Fibroblast of the conjunctiva (primary cell): Measurements from ENCODE around the gene SAMD5.

Experiments
- DNase-seq: peaks from one replicate; pipeline ENCODE4 v3.0.0-alpha.2; 2010; ENCODE audit warnings: low read depth

SAMD5 gene

DNA sequence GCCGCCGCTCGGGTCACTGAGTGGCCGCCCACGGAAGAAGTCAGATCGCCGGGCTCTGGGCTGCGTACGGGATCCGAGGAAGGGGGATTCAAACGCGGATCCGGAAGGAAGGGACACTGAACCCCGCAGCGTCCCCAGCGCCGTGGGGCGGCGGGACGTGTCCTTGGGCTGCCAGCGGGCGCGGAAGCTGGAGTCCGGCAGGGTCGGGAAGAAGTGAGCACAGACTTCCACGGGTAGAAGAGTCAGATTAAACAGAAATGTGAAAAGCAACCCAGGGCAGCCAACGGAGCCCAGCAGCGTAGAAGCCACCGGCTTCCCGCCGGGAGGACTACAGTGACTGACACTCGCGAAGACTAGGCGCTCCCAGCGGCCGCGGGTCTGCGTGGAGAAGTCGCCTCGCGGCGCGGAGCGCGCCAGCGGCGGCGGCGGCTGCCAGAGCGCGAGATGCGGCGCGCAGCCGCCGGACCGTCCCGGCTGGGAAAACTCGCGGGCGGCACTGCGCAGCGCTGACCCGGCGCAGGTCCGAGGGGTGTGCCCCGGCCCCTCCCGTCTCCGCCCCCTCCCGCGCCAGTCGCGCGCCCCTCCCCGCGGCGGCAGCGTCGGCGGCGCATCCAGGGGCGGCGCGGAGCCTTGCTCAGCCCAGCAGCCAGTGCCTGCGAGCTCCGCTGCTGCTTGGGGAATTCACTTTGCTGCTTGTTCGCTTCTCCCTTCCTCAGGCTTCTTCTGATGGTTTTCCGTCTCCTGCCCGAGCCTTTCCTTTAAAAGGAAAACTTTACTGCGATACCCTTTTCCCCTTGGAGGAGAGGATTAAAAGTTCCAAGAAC is at the start of gene SAMD5:
TSS of gene SAMD5 (plus strand) at position 649 of the 824 bp plus-strand sequence. CDS start 239 bp downstream, outside the sequence.
- peak; percentile 22 for DNase-seq

DNA sequence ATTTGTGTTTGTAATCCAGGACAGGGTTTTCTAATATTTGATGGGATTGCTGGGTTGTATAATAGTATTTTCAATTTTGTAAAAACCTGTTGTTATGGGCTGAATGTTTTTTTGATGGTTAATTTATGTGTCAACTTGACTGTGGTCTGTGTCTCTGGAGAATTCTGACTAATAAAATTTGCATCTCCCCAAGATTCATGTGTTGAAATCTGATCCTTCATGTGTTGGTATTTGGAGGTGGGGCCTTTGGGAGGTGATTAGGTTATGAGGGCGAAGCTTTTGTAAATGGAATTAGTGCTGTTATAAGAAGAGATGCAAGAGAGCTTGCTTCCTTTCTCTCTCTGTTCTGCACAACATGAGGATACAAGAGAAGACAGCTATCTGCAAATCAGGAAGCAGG is 48.7 kb upstream of the SAMD5 start:
- DNase-seq = no peak

GRCh38 chr6:147463651-147464050 is 44.8 kb upstream of the SAMD5 start:
- no peak for DNase-seq

GRCh38 chr6:147467428-147467827 is 41.1 kb upstream of the SAMD5 start:
- no peak for DNase-seq

DNA sequence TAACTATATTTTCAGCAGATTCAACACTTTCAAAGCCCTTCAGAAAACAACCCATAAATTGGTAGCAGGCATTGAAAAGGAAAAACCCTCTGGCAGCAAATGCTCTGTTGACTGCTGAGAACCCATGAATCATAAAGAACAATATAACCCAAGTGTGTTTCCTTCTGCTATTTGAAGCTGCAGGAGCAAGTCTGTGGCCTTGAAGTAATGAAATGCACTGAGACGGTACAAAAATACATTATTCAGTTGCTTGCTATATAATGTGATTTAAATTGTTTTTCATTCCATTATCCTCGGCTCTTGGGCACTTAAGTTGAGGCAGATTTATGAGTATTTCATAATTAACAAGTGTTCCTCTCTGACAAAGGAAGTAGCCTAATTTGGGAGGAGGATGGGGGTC is 40.6 kb upstream of the SAMD5 start:
- DNase-seq = no peak

GRCh38 chr6:147468634-147469033 is 39.9 kb upstream of the SAMD5 start:
- DNase-seq = no peak

GRCh38 chr6:147479857-147480256 is 28.6 kb upstream of the SAMD5 start:
- DNase-seq = no peak

- no peak for DNase-seq
Measured at GRCh38 chr6:147486683-147487082, 21.8 kb upstream of the SAMD5 start.

- DNase-seq = no peak
Measured at GRCh38 chr6:147497472-147497871, 11.0 kb upstream of the SAMD5 start.

DNA sequence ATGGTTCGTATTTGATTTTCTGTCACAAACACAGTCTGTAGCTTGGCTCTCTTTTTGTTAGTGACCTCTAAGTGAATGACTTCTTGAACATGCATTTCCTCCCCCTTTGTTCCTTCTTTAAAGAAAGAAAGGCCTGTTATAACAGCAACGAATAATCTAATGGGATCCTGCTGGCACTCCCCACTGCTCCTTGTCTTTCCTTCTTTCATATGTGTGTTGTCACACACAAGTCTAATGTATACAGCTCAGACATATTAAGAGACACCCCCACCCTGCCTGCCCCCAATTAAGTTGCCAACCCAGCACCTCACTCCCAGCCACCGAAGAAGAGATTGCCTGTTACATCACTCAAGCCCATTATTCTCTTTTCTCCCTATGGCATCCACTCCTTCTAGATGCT is 4.9 kb upstream of the SAMD5 start:
- DNase-seq = no peak

DNA sequence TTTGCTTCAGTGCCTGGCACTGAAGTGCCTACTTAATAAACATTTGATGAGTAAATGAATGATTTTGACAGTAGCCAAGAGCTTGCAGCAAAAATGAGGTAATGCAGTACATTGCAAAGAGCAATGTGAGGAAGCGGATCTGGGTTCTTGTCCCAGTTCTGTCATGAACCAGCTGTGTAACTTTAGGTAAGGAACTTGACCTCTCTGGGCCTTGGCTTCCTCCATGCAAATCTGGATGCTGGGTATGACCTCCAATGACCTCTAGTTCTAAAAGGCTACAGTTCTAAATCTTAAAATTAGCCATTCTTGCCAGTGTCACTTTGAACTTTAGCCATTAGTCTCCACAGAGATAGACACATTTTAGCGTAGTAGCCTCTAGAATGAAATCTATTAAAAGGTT is 3.6 kb upstream of the SAMD5 start:
- no peak for DNase-seq

GRCh38 chr6:147506704-147507114 is 1.8 kb upstream of the SAMD5 start:
- DNase-seq = peak; percentile 20

DNA sequence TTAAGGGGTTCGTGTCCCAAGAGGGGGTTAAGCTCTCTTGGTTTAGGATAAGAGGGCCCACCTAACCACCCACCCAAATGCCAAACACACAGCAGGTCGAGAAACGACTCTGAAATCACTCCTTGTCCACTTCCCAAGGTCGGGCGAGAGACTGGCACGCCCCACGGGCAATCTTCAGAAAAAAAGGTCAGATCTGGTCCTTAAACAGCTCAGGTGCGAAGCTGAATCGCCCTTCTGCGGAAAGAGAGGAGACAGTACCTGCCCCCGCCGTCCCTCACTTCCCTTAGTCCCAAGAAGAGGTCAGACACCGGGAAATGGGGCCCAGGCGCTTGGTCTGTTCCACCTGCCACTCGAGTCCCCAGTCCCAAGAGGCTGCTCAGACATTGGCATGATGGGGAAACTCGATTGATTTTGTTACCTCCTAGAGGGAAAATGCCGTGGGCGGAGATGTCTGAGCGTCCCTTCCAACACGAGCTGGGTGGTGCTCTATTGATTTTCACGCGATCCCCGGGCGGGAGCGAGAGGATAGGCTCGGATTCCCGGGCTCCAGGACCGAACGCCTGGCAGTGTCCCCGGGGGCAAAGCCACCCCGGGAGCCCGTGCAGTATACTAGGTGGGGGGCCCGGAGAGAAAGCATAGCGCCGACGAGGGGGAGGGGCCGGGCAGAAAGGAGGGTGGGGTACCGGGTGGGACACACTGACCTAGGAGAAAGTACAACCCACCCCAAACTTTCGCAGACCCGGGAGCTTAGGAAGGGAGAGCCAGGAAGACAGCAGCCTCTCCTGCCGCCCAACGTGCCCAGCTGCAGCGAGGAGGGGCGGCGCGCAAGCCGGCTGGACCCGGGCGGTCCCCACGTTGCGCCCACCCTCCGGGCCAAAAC is 1.1 kb upstream of the SAMD5 start:
- no peak for DNase-seq

GRCh38 chr6:147508866-147509608 is 547 bp downstream of the SAMD5 start:
- no peak for DNase-seq

- no peak for DNase-seq
Measured at GRCh38 chr6:147509891-147510290, 1.4 kb downstream of the SAMD5 start.

DNA sequence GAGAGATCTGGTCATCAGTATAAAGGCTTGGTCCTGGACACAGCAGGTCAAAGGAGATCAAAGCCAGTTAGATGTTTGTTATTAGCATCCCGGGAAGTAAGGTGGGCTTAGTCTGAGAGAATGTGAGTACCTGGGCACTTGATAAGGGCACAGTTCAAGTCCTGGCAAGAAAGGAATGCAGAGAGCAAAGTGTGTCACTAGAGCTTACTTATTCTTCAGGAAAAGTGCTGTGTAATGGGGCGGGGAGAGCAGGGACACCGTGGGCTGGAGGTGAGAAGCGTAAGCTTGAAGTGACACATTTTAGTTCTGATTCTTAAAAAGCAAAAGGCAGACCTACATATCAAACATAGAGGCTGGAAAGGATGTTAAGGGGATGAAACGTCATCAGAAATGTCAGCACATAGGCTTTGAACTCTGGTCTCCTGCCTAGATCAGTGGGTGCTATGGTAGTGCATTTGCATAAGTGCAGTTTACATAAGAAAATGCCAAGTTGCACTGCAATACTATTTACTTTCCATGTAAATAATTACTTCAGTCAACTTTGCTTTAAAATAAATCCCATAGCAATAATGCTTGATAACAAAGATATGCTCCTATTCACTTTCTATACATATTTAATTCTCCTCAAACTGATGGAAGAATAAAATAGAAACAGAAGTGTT is 2.6 kb downstream of the SAMD5 start:
- DNase-seq = no peak

DNA sequence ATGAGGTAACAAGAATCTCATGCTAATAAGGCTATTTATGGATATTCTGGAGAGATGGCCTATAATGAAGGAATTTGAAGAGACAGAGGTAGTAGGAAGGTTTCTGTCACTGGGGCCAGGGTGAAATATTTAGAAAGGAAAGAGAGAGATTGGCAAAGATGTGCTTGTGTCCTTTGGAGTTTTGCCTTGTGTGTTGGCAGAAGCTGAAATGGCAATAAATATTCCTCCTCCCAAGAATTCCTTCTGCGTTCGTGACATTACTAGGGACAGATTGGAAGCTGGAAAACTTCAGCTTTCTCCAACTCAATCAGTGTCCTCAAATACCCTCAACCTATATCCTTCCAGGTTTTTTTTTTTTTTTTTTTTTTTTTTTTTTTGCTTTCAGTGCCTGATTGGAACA is 6.3 kb downstream of the SAMD5 start:
- DNase-seq = no peak

GRCh38 chr6:147515327-147515726 is 6.8 kb downstream of the SAMD5 start:
- no peak for DNase-seq

DNA sequence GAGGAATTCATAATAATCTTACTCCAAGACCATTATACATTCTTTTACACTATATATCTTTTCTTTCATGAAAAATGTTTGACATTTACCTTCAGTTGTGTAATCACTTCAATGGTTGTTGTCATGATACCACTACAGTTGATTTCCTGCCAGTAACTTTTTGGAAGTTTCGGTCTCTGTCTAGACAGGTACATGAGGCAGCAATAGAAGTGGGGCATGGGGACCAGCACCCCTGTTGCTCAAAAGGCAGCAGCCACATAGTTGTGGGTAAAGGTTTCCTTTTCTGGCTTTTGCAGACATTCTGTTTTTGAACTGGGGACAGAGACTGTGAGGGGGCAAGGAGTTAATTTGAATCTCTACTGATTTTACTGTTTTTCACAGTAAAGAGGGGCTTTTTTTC is 14.1 kb downstream of the SAMD5 start:
- DNase-seq = no peak

DNA sequence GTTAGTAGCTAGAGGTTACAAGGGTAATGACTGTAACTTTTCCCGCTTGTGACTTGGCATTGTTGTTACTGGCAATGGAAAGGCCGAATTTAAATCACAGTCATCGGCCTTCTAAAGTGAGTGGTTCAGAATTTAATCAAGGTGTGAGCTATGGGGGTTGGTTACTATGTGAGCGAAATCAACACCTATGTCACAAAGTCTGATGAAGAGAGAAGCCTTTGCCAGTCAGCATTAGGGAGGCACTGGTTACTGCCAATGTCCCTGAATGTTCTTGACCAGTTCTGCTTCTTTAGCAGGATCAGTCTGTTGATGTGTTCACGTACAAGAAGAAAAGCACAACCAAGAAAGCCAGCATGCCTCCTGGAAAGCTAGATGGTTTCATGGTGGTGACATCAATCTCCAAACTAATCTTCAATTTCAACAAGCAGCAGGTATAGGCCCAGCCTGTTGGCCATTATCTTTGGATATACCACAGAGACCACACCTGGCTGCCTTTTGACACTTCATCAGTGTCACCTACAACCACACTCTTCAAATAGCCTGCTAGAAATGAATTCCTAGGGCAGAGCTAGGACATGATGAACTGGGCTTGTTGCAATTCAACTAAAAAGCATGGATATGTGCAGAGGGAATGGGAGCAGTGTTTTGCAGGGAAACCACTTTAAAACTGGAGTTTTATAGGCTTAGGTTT is 17.2 kb downstream of the SAMD5 start:
- DNase-seq = no peak

DNA sequence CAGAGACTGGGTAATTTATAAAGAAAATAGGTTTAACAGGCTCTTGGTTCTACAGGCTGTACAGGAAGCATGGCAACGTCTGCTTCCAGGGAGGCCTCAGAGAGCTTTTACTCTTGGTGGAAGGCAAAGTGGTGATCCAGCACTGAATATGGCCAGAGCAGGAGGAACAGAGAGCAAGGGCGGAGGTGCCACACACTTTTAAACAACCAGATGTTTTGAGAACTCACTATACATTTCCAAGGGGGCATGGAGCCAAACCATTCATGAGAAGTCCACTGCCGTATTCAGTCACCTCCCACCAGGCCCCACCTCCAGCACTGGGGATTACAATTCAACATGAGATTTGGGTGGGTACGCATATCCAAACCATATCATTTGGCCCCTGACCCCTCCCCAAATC is 18.7 kb downstream of the SAMD5 start:
- no peak for DNase-seq
